ENCODE data around the gene PRRG2.

DNA sequence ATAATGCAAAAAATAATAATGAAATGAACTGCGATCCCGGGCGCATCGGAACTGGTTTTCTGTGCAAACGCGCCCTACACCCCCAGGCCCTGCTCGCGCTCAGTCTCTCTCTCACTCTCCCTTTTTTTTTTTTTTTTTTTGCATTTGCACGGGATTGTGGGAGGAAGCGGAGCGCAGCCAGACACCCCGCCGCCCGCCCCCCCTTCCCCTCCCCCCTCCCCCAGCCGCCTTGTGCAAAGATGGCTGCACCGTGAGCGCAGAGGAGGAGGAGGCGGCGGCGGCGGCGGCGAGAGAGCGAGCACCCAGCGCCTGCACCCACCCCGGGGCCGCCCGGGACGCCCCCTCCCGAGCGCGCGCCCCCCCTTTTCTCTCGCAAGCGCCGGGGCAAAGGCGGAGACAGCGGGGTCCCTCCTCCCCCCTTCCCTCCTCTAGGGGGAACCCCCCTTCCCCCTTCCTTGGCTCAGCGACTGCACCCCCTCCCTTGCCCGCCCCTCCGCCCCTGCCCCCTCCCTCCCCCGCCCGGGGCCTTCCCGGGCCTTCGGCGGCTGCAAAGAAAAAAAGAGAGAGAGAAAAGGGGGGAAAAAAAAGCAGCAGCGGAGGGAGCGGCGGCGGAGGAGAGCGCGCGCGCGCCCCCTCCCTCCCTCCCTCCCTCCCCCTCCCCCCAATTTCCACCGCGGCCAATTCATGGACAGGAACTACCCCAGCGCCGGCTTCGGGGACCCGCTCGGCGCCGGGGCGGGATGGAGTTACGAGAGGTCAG, 10.0 kb downstream of the PRRG2 start, which contains the start of gene PRR12:
- TF ChIP-seq POLR2AphosphoS5 (IDR thresholded peaks at IDR 0.05; ENCODE audit: borderline replicate concordance, low read depth, low read length) (peak; percentile 51; the same call in 1 of the 2 replicates), FOXP2 (optimal IDR thresholded peaks at IDR 0.05; ENCODE audit: control extremely low read depth, extremely low read length, insufficient read depth) (no peak)

All from SK-N-MC (cell line).